GM12872 (cell line): Measurements from ENCODE around the gene DHX29.

Source experiments
- TF ChIP-seq, protein P1 (sequence below): IDR thresholded peaks from 3 replicates; pipeline ENCODE4 v1.5.1; 2011; ENCODE audit warnings: low read depth, mild to moderate bottlenecking, low read length, moderate library complexity; ENCODE audit not compliant: insufficient read depth

DHX29 gene

DNA sequence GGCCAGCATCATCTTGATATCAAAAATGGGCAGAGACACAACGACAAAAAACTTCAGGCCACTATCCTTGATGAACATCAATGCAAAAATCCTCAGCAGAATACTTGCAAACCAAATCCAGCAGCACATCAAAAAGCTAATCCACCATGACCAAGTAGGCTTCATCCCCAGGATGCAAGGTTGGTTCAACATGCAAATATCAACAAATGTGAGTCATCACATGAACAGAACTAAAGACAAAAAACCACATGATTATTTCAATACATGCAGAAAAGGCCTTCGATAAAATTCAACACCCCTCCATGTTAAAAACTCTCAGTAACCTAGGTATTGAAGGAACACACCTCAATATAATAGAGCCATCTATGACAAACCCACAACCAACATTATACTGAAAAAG lies 8.8 kb upstream of the DHX29 start:
- TF ChIP-seq, protein P1, sequence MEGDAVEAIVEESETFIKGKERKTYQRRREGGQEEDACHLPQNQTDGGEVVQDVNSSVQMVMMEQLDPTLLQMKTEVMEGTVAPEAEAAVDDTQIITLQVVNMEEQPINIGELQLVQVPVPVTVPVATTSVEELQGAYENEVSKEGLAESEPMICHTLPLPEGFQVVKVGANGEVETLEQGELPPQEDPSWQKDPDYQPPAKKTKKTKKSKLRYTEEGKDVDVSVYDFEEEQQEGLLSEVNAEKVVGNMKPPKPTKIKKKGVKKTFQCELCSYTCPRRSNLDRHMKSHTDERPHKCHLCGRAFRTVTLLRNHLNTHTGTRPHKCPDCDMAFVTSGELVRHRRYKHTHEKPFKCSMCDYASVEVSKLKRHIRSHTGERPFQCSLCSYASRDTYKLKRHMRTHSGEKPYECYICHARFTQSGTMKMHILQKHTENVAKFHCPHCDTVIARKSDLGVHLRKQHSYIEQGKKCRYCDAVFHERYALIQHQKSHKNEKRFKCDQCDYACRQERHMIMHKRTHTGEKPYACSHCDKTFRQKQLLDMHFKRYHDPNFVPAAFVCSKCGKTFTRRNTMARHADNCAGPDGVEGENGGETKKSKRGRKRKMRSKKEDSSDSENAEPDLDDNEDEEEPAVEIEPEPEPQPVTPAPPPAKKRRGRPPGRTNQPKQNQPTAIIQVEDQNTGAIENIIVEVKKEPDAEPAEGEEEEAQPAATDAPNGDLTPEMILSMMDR = no peak

DNA sequence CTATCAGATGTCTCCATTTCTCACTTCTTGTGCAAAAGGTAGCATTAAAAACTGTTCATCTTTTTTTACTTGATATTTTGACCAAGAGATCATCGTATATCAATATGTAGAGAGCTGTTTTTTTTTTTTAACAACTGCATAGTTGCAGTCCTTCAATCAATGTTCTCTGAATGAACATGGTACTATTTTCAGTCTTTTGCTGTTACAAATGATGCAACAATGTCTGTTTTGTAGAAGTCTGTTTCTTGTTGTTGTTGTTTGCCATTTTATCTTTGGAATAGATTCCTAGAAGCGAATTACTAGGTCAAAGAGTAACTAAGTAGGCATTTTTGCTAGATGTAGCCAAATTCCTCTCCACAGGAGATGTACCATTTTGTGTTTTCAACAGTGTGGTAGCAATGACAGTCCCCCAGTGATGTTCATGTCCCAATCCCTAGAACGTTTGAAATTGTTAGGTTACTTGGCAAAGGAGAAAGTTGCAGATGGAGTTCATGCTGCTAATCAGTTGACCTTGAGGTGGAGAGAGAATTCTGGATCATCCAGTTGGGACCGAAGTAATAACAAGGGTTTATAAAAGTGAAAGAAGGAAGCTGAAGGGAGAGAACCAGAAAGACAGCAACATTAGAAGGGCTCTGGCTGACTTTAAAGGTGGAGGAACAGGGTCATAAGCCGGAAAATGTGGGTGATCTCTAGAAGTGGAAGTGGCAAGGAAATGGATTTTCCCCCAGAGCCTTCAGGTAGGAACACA lies 6.5 kb upstream of the DHX29 start:
- TF ChIP-seq, protein P1 = no peak

DNA sequence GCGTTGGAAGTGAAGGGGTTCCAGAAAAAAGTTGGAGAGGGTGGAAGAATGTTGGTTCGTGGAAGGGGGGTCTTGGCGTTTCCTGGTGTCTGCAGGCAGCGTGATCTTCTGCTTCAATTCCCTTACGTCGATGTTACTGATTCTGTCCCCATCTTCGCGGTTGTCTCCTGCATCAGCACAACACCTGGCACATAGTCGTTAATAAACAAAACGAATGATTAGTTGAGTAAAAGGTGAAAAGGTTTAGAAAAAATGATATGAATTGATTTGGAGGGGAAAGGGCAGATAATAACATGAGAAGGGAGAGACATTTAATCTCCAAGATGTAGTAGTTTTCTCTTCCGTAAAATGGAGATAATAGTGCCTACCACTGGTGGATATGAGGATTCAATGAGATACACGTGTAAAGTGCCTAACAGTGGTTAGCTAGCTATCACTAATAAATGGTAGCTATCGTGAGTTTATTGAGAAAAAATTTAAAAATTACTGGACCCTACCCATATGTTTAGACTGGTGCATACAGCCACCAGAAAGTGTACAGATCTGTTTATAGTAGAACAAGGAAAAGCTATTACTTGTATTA lies 851 bp upstream of the DHX29 start:
- TF ChIP-seq, protein P1 = peak; percentile 23; the same call in 1 of the 3 replicates

DNA sequence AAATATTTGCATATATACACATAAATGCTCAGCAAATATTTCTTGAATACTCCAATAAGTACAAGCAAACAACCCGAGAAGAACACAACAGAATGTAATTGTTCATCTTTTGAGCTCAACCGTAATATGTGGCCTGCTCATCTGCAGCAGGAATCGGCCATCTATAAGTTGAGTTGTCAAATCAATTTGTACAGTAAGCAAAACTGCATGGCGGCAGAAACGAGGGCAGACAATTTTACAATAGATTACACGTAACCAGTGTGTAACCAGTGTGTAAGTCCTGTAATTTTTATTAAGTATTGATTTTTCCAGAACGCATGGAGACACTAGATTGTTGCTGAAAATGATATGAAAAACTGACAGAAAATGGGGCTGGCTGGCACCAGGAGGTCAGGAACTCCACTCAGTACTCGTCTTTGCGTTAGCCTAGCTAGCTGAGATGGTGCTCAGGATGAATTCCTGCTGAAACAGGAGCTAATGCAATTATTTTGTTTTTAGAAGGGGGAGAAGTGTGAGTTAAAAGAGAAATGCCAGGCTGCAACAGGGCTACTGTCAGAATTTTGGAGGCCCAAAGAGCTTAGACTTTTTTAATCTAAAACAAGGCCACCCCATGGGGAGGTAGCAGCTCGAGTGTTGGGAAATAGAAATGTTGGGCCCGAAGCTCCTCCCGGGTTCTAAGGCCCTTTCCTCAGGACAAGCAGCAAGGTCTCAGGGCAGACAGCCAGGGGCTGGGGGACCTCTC lies 682 bp downstream of the DHX29 start:
- TF ChIP-seq, protein P1 = no peak

DNA sequence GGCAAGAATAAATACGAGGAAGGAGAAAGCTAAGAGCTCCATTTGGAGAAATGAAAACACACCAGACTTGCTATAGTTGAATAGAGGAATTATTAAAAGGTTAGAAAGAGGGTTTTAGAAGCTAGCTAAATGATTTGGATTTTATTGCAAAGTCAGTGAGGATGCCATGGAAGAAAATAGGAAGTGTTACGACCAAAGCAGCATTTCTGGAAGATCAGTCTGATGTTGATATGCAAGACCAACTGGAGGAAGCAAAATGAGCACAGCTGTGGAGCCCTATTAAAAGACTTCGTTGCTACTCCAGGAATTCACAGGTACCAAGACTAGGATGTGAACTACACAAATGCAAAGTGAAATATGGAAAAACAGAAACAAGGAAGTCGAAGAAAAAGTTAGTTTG lies 2.1 kb downstream of the DHX29 start:
- TF ChIP-seq, protein P1 = no peak

DNA sequence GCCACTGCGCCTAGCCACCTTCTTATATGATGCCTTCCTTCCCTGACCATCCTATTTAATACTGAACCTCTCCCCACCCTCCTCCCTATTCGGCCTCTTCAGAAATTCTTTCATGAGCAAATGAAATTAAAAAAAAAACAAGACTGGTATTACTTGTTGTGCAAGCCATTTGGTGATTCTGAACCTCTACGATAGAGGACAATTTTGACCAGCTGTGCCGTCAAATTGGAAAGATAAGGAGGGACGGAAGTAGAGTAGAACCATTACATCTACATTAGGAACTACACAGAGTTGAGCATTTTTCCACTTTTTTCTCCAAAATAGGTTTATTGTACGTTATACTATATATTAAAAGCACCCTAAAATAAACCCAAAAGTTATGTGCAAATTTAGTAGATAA lies 2.9 kb downstream of the DHX29 start:
- TF ChIP-seq, protein P1 = no peak

DNA sequence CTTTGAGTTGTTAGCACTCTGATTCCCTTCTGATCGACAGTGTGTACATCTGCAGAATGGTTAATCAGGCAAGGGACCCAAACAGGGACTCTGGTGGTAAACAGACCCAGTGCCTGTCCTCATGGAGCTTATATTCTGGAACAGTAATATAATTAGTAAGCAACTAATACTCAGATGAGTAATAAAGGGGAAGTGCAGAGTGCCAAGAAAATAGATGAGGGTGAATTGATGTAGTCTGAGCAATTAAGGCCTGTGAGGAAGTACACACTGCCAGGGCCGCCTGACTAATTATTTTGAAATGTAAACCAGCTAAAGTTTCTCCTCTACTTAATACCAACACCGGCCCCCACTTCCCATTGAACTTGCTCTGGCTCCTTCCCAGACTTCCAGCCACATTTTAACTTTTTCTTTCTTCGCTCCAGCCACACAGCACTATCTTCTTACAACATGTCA lies 4.2 kb downstream of the DHX29 start:
- TF ChIP-seq, protein P1 = no peak
